Hematopoietic multipotent progenitor cell treated with erythropoietin and hydrocortisone succinate and interleukin-3 and kit ligand, for 4 days (in vitro differentiated cells): ENCODE results near the gene CEMIP2.
"Not testable (repeated sequence)": the region's sequence is repeated elsewhere in the genome, so short reads cannot be mapped to it uniquely, and the experiment has no call there.

Experiments
- DNase-seq: peaks from one replicate; pipeline ENCODE4 v3.0.0-alpha.2; 2015

The CEMIP2 gene

DNA sequence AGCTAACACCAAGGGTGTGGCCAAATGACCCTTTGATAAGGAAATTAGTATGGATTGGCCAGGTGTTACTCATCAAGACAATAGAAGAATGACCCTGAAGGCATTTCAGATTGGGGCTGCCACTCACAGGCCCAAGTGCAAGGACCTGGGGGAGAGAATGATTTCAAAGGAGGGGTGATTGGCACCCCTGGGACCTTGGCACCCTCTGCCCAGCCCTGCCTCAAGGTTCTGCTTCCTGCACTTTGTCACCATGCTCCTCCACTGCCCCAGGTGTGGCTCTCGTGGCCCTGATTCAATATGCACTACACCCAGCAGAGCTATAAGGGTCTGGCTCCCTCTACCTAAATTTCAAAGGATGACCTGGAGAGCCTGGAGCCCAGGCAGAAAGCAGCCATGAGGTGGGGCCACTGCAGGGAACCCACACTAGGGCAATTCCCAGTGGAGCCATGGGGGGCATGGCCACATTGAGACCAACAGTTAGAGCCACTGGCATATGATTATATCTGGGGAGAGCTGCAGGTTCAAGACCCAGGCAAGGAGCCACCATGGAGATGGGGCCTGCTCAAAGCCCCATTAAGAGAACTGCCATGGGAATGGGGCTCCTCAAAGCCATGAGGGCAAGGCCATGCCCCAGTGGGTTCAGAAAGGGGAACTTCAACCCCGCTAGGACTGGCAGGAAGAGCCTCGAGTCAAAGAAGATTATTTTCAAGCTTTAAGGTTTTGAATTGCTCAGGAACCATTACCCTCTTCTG, 93.0 kb downstream of the CEMIP2 start:
- DNase-seq = no peak

DNA sequence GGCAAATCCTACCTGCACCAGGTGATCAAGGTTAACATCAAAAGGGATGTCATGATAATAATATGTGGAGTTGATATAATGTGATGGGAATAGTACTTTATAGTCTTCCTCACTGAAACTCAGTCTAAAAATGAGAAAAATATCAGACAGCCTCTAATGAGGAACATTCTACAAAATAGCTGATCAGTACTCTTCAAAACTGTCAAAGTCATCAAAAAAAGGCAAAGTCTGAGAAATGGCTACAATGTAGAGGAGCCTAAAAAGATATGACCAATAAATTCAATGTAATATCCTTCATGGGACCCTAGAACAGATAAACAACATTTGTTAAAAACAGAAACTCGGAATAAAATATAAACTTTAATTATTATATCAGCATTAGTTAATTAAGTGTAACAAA, 95.7 kb downstream of the CEMIP2 start:
- no peak for DNase-seq

DNA sequence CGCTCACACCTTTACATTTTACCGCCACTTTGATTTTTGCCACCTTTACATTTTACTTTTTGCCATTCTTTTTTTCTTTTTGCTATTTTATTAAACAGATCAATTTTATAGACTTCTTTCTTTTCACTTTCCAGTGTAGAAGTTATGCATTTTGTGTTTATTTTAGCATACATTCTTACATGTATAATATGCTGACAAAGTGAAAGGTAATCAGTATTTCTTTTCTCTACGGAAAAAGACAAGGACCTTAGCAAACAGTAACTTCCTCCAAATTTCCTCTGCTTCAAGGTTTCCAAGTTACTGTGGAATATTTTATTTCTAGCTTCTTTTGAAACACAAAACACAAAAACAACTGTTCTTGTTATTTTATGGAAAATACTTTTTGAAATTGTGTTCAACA, 97.0 kb downstream of the CEMIP2 start:
- DNase-seq = no peak

DNA sequence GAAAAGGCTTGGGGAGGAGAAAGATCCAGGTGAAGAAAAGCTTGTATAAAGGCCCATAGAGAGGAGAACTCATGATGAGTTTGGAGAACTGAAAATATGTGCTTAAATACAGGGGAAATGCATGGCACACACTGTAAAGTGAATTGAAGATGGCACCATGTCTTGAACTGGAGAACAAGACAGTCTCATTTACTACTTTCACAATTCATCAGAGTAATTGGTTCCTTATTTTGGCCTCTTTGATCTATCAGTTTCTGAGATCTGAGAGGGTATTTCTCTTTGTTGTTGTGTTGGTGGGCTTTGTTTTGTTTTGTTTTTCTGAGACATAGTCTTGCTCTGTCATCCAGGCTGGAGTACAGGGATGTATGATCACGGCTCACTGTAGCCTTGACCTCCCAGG, 98.2 kb downstream of the CEMIP2 start:
- DNase-seq = no peak

DNA sequence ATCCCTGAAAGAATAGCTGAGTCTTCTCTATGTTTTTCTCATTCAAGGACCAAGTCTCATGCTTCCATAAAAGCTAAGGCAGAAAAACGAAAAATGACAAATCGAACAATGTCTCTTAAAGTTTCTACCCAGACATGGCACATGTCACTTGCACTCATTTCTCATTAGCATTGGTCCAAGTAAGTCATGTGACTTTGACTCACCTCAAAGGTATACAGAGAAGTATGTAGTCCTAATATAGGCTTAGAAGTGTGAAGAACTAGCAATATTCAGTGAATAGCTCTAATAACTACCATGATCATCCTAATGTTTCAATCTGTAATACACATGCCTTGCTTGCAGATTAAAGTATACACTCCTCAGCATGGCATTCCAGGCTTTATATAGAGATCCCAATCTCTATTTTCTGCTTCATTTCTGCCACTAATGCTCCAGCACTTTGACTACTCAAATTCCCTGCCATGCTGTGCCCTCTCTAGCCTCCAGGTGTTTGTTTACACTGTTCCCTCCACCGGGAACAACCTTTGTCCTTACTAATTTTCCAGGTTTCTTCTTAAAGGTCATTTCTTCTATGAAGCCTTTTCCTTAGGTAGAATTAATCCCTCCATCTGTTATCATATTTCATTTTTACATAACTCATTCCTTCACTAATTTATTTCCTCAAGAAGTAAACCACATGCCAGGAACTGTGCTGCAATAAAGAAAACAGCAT, 98.9 kb downstream of the CEMIP2 start:
- DNase-seq = no peak

DNA sequence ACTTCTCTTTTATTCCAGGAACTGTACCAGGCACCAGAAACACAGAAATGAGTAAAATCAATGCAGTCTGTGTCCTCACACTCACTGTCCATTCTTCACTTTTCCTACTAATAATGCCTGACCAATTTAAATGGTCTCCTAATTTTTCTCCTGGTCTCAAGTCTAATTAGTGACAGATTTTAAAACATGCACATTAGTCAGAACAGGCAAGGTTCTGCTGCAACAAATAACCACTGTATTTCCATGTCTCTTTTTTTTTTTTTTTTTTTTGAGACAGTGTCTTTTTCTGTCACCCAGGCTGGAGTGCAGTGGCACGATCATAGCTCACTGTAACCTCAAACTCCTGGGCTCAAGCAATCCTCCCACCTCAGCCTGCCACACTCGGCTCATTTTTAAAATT, 99.6 kb downstream of the CEMIP2 start:
- DNase-seq = no peak

DNA sequence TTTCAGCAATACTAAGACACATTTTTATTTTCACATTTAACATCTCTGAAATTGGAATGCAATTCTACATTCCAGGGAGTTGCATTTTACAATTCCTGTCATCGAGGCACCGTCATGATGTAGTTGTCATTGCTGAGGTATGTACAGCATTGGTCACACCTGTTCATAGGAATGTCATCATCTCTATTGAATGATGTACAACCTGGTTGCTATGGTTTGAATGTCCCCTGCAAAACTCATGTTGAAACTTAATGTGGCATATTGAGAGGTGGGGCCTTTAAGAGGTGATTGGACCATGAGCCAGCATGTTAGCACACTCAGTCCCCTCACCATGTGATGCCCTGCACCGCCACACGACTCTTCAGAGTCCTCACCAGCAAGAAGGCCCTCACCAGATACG, 103.1 kb downstream of the CEMIP2 start:
- no peak for DNase-seq

DNA sequence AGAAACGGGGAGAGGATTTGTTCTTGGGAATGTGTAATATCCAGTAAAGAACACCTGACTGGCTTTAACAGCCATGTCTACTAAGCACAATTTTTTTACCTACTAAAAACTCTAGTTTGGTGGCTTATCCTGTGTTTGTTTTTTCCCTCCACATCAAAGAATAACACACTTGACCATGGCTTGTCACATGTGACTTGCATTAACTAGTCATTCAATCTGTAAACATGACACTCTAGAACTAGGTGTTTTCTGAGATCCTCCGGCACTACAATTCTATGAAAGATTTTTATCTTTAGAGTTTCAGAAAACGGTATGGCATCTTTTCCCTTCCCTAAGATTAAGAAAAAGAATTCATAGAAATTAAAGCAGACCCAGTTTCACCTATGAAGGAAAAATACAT, 103.7 kb downstream of the CEMIP2 start:
- no peak for DNase-seq

DNA sequence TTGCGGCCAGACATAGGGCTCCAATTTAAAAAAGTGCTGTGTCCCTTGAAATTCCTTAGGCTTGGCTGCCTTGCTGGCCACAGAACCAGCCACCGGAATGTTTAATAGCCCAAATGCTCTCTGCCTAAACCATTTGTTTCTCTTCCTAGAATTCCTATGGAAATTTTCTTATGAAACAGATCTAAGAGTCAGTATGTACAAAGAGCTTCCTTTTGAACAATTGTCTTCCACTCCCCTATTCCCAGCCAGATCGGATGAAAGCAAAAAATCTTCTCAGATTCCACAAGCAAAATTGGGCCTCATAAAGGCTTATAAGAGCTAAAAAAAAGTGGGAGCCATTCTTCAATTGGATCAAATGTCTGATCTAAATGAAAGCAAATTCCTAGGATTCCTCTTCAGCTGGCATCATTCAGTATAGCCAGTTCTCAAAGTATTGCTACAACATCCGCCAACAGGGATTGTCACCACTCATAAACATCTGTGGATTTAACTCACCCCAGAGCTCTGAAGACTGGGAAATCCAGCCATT, 104.3 kb downstream of the CEMIP2 start:
- no peak for DNase-seq

DNA sequence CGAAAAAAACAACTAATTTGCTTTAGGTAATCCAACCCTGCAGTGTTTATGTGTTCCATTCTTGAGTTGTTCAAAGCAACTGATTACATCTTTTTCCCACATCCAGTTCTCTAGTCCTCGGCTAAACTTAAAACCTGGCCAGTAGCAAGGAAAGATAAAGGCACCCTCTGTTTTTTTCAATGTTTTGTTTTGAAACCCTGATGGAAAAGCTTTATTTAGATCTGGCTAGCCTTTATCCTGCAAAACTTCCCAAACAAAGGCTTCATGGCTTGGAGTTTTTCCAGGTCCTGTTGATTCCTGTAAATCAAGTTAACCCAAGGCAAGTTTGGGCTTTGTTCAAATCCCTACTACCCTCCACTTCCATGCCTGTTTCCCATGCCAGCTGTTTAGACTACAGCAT, 105.1 kb downstream of the CEMIP2 start:
- no peak for DNase-seq

DNA sequence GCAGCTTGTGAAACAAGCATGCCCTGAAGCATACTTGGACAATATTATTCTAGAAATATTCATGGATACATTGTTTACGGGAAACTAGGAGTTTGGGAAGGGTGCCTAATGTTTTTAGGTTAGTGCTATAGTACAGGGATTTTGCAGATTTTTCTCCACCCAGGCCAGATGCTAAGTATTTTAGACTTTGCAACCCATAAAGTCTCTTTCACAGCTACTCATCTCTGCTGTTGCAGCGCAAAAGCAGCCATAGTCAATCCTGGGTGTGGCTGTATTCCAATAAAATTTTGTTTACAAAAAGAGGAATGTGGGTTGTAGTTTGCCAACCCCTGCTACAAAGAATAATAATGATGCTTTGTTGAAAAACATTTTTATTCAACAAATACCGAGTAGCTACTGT, 106.2 kb downstream of the CEMIP2 start:
- no peak for DNase-seq

DNA sequence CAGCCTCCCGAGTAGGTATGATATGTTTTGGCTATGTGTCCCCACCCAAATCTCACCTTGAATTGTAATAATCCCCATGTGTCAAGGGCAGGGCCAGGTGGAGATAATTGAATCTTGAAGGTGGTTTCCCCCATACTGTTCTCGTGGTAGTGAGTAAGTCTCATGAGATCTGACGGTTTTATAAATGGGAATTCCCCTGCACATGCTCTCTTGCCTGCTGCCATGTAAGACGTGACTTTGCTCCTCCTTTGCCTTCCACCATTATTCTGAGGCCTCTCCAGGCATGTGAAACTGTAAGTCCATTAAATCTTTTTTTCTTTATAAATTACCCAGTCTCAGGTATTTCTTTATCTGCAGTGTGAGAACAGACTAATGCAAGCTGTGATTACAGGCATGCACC, 111.0 kb downstream of the CEMIP2 start:
- not testable (repeated sequence) for DNase-seq

DNA sequence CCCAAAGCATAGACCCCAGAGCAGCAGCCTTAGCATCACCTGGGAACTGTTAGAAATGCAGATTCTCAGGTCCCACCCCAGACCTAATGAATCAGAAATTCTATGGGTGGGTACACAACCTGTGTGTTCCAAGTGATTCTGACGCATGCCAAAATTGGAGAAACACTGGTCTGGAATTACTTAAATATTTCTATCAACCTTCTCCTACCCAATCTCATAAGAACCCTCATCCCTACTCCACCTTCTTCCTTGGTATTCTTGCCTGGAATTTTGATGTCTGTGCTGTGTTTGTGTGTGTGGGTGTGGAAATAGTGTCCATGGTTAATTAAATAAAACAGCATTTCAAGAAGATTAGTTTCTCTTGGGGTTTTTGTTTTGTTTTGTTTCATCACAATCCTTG, 111.8 kb downstream of the CEMIP2 start:
- no peak for DNase-seq

DNA sequence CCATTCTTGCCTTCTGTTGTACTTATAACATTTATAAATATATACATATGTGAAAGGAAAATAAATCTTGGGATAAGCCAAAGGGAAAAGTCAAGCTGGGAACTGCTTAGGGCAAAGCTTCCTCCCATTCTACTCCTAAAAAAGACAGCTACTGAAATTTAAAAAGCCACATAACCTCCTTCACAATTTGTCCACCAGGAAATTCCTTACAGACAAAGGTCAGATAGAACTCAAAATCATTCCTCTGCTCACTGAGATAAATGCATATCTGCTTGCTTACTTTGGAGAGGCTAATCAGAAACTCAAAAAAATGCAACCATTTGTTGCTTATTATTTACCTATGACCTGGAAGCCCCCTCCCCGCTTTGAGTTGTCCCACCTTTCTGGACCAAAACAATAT, 112.5 kb downstream of the CEMIP2 start:
- no peak for DNase-seq

DNA sequence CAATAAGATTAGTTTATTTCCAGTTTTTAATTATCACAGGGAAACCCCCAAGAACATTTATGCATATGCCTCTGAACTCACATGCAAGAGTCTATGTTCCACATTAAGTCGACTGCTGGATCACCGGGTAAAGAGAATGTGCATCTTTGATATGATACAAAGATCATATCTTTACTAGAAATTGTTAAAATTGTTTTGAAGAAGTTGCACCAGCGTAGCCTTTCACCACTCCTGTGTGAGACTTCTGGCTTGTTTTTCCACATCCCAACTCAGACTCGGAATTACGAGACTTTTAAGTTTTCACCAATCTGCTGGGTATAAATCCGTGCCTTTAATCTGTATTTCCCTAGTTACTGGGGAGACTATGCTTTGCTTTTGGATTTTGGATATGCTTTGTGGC, 113.2 kb downstream of the CEMIP2 start:
- no peak for DNase-seq

DNA sequence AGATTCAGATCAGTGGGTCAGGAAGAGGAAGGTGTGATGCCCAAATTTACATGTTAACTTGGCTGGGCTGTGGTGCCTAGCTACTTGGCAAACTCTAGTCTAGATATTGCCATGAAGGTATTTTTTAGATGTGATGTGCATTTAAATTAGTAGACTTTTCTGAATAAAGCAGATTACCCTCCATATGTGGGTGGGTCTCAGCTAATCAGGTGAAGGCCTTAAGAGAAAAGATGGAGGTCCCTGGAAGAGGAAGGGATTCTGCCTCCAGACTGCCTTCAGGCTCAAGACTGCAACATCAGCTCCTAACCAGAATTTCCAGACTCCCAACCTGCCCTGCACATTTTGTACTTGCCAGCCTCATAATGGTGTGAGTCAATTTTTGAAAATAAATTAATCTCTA, 115.8 kb downstream of the CEMIP2 start:
- DNase-seq = no peak

DNA sequence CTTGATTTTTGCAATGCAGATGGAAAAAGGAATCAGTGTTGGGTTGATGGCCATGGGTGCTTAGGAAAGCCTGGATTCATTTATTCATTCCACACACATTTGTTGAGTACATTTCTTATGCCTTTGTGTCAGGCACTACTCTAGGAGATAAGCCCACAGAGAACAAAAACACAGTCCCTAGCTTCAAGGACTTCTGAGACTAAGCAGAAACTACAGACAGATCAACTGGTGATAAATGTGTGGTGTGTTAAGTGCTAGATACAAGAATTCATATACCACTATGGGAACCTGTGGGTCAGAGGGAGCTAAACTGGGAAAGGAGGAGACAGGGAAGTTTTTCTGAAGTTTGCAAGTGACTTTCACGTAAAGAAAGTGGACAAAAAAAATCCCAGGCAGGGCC, 119.9 kb downstream of the CEMIP2 start:
- peak; percentile 37 for DNase-seq

DNA sequence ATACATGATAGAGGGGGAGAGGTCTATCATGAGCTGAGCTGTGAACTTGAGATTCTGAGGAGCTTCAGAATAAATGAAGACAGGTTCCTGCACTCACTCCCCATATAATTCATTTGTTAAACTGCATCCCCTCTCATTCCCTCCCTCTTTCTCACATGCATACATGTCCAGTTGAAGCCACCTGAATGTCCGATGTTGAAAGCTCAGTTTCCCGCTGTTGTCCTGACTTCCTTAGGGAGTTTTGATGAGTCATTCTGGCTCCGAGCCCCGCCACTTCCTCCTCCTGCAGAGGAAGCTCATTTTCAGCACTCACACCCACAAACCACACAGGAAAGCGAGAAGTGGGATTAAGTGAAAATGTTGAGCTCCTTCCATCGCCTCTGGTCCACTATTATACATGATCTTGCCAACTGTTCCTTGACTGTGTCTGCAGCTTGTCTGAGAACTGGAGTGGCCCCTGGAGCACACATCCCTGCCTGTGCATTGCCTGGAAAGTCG, 121.2 kb downstream of the CEMIP2 start:
- DNase-seq = peak; percentile 84

DNA sequence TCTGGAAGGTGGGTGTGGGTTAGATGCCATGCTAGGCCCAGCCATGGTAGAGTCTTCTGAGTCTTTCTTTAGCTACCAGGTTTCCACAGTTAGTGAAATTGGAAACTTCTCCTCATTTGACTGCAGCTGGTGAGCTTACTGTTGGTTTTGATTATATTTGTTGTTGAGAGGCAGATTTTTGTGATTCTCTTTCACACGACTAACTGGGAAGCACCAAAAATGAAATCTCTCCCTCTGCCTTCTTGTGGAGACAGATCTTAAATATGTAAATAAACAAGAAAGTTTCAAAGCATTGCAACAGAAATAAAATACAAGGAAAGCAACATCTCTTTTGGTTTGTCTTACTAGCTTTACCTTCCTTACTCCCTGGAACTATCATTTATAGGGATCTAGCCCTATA, 122.2 kb downstream of the CEMIP2 start:
- DNase-seq = no peak

DNA sequence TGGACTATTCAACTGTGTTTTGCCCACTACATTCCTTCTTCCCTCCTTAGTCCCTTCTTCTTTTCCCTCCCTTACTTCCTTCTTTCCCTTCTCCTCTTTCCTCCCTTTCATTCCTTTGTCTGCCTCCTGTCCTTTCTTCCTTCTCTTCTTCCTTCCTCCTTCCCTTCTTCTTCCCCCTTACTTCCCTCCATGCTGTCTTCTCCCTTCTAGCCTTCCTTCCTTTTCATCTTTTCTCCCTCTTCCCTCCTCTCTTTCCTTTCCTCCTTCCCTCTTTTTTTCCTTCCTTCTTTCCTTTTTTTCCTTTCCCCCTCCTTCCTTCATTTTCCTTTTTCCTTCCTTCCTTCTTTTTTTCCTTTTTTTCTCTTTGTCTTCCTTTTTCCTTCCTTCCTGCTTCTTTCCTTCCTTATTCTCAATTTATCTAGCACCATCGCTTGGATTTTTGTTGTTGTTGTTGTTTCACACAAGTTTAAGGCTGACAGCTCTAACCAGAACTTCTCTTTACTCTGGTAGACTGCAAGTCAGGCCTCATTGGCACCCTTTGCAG, 123.4 kb downstream of the CEMIP2 start:
- DNase-seq = no peak

DNA sequence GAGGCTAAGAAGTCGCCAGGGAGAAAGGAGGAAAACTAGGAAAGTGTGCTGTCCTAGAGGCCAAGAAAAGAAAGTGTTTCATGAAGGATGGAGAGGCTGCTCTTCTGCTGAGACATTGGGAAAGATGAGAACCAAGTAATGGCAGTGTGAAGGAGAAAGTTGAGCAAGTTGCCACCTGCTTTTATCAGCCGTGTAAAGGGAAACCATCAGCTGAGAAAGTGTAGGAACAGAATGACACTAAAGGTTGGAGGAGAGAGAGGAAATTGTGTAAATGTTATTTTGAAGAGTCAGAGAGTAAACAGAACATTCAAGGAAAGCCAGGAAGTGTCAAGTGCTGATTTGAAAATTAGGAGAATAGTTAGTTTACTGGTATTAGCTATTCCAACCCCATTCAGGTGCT, 125.0 kb downstream of the CEMIP2 start:
- DNase-seq = no peak

DNA sequence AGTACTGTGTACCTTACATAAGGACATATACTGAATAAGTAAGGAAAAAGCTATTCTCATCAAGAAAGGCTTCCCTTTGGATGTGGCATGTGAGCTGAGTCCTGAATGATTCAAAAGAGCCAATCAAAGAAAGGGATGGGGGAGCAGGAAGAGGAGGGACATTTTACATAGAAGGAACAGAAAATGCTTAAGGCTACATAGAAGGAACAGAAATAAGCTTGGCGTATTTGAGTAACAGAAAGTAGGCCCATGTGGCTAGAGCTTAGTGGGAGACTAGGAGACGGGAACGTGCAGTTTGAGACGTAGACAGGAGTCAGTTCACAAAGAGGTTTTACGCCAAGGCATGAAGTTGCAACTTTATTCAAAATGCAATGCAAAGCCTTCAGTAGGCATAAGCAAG, 126.3 kb downstream of the CEMIP2 start:
- DNase-seq = no peak

DNA sequence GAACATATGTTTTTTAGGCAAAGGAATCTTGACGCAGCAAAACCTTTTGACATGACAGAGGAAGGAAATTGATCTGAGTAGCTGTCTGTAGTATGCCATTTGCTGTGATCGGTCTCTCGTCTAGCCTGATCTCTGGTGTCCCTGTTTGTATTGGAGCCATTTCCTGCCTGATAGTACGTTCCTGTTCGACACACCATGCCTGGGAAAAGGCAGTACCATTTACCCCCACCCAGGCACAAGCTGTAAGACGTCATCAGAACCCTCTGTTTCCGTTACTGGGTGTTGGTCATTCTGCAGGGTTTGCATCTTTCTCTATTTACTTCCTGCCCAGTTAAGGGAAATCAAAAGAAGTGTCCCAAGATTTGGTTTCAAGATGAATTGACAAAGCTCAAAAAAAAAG, 129.7 kb downstream of the CEMIP2 start:
- peak; percentile 40 for DNase-seq

DNA sequence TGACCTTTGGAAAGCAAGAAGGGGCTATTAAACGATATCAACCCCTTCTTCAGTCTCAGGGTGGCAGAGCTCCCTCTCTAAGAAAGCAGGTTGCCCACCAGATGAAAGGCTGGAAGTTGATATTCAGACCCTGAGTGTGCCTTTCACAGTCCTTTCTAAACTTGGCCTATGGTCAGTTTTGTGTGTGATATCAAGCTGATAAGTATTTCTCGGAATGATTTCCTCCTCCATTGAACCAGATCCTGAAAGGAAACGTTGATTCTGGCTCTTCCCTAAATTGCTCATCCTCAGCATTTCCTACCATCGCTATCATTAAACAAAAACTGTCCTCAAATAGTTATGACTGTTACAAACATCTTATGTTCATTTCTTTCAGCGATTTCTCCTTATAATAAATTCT, 130.4 kb downstream of the CEMIP2 start:
- no peak for DNase-seq
